Measurements from ENCODE around the gene ITIH5. TPM values are rescaled to one million over a fixed set of nuclear protein-coding genes. Genes with fewer than 3 reads are reported as not detected.
A peak's percentile ranks its signal among the peaks of the same experiment; 100 is the strongest.

The ITIH5 gene
- total and polyA plus RNA-seq, 2 of the 13 experiments (the other 11 are each of a cell fraction or from before 2014, with no cell fraction given): 4.7 to 8.9 TPM

DNA sequence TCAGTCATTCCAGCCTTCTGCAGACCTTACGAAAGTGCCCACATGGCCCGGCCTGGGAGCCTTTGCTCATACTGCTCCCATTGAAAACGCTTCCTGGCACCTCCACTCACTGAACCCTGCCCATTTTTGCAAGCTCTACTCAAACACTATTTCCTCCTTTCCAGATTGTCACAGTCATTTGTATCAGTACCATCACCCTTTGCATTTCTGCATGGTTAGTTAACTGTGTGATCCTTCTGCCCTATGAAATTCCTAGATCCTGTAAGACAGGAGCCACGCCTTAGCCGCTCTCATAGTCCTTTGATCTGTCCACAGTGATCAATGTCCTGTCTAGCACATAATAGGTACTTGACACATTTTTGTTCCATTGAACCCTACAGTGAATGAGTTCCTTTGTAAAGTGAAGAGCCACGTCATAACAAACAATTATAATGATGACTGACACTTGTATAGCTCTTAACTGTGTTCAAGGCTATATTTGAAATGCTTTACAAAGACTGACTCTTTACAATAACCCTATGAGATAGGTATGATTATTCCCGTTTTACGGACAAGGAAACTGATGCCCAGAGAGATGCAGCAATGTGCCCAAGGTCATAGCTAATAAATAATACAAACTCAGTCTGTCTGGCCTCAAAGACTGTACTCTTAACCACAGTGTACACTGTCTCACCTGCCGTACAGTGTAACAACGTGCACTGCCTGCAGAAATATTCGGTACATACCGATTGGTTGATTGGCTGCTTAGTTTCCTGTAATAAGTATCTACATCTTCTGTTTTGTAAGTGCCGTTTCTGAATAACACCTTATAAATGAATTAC, 19.8 kb upstream of the ITIH5 start (continued):
- TF ChIP-seq ZNF260 (CRISPR knock-in tag; IDR thresholded peaks at IDR 0.05; ENCODE audit: borderline replicate concordance, low read depth) (no peak), ZNF619 (CRISPR knock-in tag; IDR thresholded peaks at IDR 0.05) (no peak), MED13 (CRISPR knock-in tag; IDR thresholded peaks at IDR 0.05) (peak; percentile 62; the same call in 1 of the 2 replicates), ZNF615 (CRISPR knock-in tag; IDR thresholded peaks at IDR 0.05; ENCODE audit: borderline replicate concordance) (no peak), GZF1 (CRISPR knock-in tag; IDR thresholded peaks at IDR 0.05) (no peak), MBD4 (IDR thresholded peaks at IDR 0.05; ENCODE audit: borderline replicate concordance, low read length) (peak; percentile 87; the same call in 1 of the 2 replicates), CCDC6 (CRISPR knock-in tag; IDR thresholded peaks at IDR 0.05) (peak; percentile 64; the same call in 1 of the 2 replicates), PAWR (CRISPR knock-in tag; IDR thresholded peaks at IDR 0.05; ENCODE audit: borderline replicate concordance) (no peak), YY1 (IDR thresholded peaks at IDR 0.05; ENCODE audit: insufficient read depth, insufficient replicate concordance, low read depth, low read length) (no peak), ZNF441 (CRISPR knock-in tag; IDR thresholded peaks at IDR 0.05; ENCODE audit: borderline replicate concordance) (no peak), ATF7-NPFF (CRISPR knock-in tag; IDR thresholded peaks at IDR 0.05; ENCODE audit: low read depth) (no peak), FOXA3 (CRISPR knock-in tag; IDR thresholded peaks at IDR 0.05) (peak; percentile 81), RBAK (CRISPR knock-in tag; IDR thresholded peaks at IDR 0.05) (no peak), REL (CRISPR knock-in tag; conservative IDR thresholded peaks at IDR 0.05) (no peak), KDM2A (CRISPR knock-in tag; IDR thresholded peaks at IDR 0.05; ENCODE audit: borderline replicate concordance, low read depth) (no peak; the same call in 1 of the 2 replicates), ZMYM2 (CRISPR knock-in tag; IDR thresholded peaks at IDR 0.05) (no peak; the same call in 1 of the 2 replicates), ZNF878 (CRISPR knock-in tag; IDR thresholded peaks at IDR 0.05) (peak; percentile 80; the same call in 1 of the 2 replicates), POLR2AphosphoS5 (IDR thresholded peaks at IDR 0.05; ENCODE audit: low read depth, low read length) (no peak), ZNF747 (CRISPR knock-in tag; IDR thresholded peaks at IDR 0.05; ENCODE audit: borderline replicate concordance) (no peak), ZNF512B (CRISPR knock-in tag; IDR thresholded peaks at IDR 0.05; ENCODE audit: borderline replicate concordance) (no peak), ASH2L (IDR thresholded peaks at IDR 0.05; ENCODE audit: insufficient read length, low read depth, low read length) (peak; percentile 75)
- TF ChIP-seq, protein P1, sequence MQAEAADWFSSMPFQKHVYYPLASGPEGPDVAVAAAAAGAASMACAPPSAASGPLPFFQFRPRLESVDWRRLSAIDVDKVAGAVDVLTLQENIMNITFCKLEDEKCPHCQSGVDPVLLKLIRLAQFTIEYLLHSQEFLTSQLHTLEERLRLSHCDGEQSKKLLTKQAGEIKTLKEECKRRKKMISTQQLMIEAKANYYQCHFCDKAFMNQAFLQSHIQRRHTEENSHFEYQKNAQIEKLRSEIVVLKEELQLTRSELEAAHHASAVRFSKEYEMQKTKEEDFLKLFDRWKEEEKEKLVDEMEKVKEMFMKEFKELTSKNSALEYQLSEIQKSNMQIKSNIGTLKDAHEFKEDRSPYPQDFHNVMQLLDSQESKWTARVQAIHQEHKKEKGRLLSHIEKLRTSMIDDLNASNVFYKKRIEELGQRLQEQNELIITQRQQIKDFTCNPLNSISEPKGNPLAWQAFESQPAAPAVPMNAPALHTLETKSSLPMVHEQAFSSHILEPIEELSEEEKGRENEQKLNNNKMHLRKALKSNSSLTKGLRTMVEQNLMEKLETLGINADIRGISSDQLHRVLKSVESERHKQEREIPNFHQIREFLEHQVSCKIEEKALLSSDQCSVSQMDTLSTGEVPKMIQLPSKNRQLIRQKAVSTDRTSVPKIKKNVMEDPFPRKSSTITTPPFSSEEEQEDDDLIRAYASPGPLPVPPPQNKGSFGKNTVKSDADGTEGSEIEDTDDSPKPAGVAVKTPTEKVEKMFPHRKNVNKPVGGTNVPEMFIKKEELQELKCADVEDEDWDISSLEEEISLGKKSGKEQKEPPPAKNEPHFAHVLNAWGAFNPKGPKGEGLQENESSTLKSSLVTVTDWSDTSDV (CRISPR knock-in tag; IDR thresholded peaks at IDR 0.05): no peak
- TF ChIP-seq, protein P2, sequence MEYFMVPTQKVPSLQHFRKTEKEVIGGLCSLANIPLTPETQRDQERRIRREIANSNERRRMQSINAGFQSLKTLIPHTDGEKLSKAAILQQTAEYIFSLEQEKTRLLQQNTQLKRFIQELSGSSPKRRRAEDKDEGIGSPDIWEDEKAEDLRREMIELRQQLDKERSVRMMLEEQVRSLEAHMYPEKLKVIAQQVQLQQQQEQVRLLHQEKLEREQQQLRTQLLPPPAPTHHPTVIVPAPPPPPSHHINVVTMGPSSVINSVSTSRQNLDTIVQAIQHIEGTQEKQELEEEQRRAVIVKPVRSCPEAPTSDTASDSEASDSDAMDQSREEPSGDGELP (IDR thresholded peaks at IDR 0.05; ENCODE audit: borderline replicate concordance, low read depth): no peak; the same call in 1 of the 2 replicates
